HG02970 (cell line): Measurements from ENCODE around the gene SH3TC1.

Experiments
- ATAC-seq: cut with Tn5 transposase; IDR thresholded peaks from one replicate; pipeline ENCODE4 v1.9.1; 2021; ENCODE audit warnings: mild to moderate bottlenecking, moderate library complexity, moderate number of reproducible peaks; ENCODE audit not compliant: unreplicated experiment, low FRiP score

The SH3TC1 gene

GRCh38 chr4:8257854-8258253, 58.8 kb downstream of the SH3TC1 start:
- no peak for ATAC-seq

- ATAC-seq = no peak
Observed at GRCh38 chr4:8258552-8259212, 59.6 kb downstream of the SH3TC1 start.

- ATAC-seq = no peak
Observed at GRCh38 chr4:8259743-8260430, 60.8 kb downstream of the SH3TC1 start.

GRCh38 chr4:8260656-8261111, 61.6 kb downstream of the SH3TC1 start:
- no peak for ATAC-seq

GRCh38 chr4:8261851-8262535, 62.9 kb downstream of the SH3TC1 start:
- ATAC-seq = no peak

GRCh38 chr4:8262637-8263322, 63.7 kb downstream of the SH3TC1 start:
- no peak for ATAC-seq

GRCh38 chr4:8263397-8263796, 64.3 kb downstream of the SH3TC1 start:
- ATAC-seq = no peak

GRCh38 chr4:8264106-8264505, 65.0 kb downstream of the SH3TC1 start:
- no peak for ATAC-seq

GRCh38 chr4:8265171-8265929, 66.3 kb downstream of the SH3TC1 start:
- no peak for ATAC-seq

- ATAC-seq = no peak
Observed at GRCh38 chr4:8266088-8266487, 67.0 kb downstream of the SH3TC1 start.

- ATAC-seq = no peak
Observed at GRCh38 chr4:8266508-8266907, 67.4 kb downstream of the SH3TC1 start.

GRCh38 chr4:8267077-8267476, 68.0 kb downstream of the SH3TC1 start:
- ATAC-seq = no peak

GRCh38 chr4:8268211-8268610, 69.1 kb downstream of the SH3TC1 start:
- ATAC-seq = no peak

- ATAC-seq = no peak
Observed at GRCh38 chr4:8268901-8269534, 69.9 kb downstream of the SH3TC1 start.

GRCh38 chr4:8269535-8270417, 70.7 kb downstream of the SH3TC1 start, which contains the start of gene HTRA3:
TSS of gene HTRA3 (plus strand) at chr4:8269754. CDS start at chr4:8269969, 215 bp downstream.
- ATAC-seq = no peak

- no peak for ATAC-seq
Observed at GRCh38 chr4:8270418-8270771, 71.3 kb downstream of the SH3TC1 start.

GRCh38 chr4:8270912-8271815, 72.1 kb downstream of the SH3TC1 start:
- ATAC-seq = no peak

GRCh38 chr4:8271821-8272220, 72.7 kb downstream of the SH3TC1 start:
- ATAC-seq = no peak
